ENCODE measurements around the gene SLC25A28.

SLC25A28 gene

DNA sequence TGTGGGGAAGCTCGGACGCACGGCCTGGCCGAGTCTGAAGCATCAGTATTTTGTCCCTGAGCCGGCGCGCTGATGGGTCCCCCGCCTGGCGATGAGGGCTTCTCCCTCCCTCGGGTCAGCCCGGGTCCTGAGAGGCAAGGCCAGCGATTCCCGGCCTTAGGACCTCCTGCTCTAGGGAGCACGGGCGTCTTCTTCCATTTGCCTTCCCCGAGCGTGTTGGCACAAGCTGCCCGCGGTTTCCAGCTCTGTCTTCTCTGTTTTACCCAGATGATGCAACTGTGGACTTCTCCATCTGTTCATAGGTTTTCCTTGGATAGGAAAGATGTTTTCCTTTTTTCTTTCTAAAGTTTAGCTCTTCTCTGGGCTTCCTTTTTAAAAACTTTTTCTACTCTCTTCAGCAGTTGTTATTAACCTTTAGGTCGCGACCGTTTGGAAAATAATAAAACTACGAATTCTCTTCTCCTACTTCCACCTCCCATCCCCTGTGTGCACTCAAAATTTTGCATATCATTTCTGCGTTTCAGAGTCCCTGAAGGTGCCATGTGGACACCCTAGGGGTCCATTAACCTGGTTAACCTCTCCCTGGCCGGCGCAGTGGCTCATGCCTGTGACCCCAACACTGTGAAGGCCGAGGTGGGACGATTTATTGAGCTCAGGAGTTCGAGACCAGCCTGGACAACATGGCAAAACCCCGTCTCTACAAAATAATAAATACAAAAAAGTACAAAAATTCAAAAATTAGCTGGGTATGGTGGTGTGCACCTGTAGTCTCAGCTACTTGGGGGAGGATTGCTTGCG is 1.4 kb upstream of the SLC25A28 start:
- TF ChIP-seq, protein P1, sequence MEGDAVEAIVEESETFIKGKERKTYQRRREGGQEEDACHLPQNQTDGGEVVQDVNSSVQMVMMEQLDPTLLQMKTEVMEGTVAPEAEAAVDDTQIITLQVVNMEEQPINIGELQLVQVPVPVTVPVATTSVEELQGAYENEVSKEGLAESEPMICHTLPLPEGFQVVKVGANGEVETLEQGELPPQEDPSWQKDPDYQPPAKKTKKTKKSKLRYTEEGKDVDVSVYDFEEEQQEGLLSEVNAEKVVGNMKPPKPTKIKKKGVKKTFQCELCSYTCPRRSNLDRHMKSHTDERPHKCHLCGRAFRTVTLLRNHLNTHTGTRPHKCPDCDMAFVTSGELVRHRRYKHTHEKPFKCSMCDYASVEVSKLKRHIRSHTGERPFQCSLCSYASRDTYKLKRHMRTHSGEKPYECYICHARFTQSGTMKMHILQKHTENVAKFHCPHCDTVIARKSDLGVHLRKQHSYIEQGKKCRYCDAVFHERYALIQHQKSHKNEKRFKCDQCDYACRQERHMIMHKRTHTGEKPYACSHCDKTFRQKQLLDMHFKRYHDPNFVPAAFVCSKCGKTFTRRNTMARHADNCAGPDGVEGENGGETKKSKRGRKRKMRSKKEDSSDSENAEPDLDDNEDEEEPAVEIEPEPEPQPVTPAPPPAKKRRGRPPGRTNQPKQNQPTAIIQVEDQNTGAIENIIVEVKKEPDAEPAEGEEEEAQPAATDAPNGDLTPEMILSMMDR (IDR thresholded peaks at IDR 0.05) = no peak
- no peaks in the 10 kb centered on the region for H3K9me3 ChIP-seq
- H3K4me3 ChIP-seq (ENCODE audit: low read depth in 1 of 2, low read length in 1 of 2) = peak overlapping the region; percentile 74 to 92
- H3K36me3 ChIP-seq = no peaks in the 10 kb centered on the region
- no peaks in the 10 kb centered on the region for H3K27me3 ChIP-seq
- H3K27ac ChIP-seq = peak overlapping the region; percentile 97
- H3K4me1 ChIP-seq (ENCODE audit: control insufficient read depth in 1 of 2, insufficient read depth in 1 of 2, low read depth in 1 of 2, low read length in 1 of 2) = peaks cover 34 to 44% of the 10 kb centered on the region in 2 experiments

DNA sequence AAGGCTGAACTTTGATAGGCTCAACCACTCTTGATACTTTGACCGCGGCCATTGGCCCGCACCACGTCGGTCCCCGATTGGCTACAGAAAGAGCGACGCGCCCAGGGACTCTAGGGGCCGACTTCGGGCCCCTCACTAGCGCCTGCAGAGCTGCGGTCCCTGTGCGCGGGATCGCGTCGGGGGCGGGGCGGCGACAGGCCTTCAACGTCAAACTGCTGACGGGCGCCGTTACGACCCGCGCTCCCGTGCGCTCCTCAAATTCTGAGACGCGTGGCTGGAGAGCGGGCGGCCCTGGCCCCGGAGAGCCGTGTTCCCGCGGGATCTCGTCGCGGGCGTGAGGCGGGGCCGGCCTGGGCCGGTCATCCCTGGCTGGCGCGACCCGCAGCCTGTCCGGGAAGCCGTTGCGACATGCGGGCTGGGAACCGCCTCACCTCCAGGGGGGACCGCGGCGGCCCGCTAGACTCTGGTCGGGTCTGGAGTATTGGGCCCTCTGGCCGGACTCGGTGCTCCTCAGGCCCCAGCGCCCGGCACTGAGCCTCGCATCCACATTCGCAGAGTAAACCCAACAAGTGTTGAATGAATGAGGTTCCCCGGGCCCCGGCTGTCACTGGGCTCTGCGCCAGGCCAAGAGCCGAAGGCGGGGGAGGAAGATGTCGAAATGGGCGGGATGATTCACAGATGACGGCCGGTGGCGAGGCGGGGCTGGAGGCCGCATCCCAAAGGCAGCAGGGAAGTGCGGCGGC is 643 bp upstream of the SLC25A28 start:
- Histone ChIP-seq H3K27ac (peak overlapping the region; percentile 97), H3K36me3 (no peaks in the 10 kb centered on the region), H3K4me3 (ENCODE audit: low read depth in 1 of 2, low read length in 1 of 2) (peak overlapping the region; percentile 74 to 92), H3K27me3 (no peaks in the 10 kb centered on the region), H3K4me1 (ENCODE audit: control insufficient read depth in 1 of 2, insufficient read depth in 1 of 2, low read depth in 1 of 2, low read length in 1 of 2) (peaks cover 34 to 44% of the 10 kb centered on the region in 2 experiments), H3K9me3 (no peaks in the 10 kb centered on the region)
- TF ChIP-seq, protein P1 (IDR thresholded peaks at IDR 0.05) = no peak

DNA sequence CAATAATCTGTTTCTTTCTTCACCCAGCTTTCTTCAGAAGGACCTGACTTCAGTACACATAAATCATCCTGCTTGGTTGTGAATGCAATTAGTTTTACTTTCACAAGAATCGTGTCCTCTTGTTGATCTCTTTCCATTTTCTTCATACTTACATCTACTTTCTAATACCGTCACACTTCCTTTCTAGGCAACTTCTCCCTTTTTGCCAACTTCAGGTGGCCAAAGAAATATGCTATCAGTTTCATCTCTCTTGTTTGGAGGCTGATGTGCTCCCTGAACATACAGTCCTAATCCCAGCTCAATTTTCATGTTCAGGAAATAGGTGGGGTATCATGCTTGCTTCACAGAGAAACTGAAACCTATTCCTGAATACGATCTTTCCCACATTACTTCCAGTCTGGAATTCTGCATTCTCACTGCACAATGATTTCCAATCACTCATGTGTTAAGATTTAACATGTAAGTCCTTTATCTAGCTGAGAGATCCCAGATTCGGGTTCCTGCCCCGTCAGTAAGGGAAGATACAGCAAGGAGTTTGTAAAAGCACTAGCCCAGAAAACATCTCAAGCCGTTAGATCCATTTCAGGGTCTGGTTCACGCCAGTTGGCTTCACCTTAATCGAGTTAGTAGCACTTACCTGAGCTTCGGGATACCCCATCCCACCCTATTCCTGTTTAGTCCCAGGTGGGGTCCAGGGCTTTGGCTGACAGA is 994 bp downstream of the SLC25A28 start:
- no peaks in the 10 kb centered on the region for H3K27me3 ChIP-seq
- H3K4me3 ChIP-seq (ENCODE audit: low read depth in 1 of 2, low read length in 1 of 2) = peak overlapping the region; percentile 74 to 92
- peak overlapping the region; percentile 97 for H3K27ac ChIP-seq
- TF ChIP-seq, protein P1 (IDR thresholded peaks at IDR 0.05) = no peak
- H3K4me1 ChIP-seq (ENCODE audit: control insufficient read depth in 1 of 2, insufficient read depth in 1 of 2, low read depth in 1 of 2, low read length in 1 of 2) = peaks cover 34 to 45% of the 10 kb centered on the region in 2 experiments
- H3K36me3 ChIP-seq = no peaks in the 10 kb centered on the region
- H3K9me3 ChIP-seq = no peaks in the 10 kb centered on the region

DNA sequence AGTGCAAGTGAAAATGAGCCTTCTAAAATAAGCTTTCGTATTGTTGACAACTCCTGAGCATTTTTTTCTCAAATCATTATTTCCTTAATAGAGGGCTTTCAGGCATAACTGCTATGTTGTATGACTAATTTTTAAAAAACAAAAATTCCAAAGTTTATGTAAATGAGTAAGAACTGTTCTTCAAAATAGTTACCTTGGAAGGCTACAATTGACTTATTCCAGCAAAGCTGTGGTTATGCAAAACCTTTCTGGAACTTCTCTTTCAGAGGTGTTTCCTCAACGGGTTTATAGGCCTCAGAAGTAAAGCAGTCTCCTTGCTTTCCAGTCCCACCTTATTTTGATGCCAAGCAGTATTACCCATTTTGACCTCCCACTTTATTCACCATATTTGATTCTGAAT is 2.5 kb downstream of the SLC25A28 start:
- Histone ChIP-seq H3K36me3 (peaks cover 11% of the 10 kb centered on the region), H3K4me3 (ENCODE audit: low read depth in 1 of 2, low read length in 1 of 2) (no peak overlapping the region), H3K27me3 (no peaks in the 10 kb centered on the region), H3K9me3 (no peaks in the 10 kb centered on the region), H3K4me1 (ENCODE audit: control insufficient read depth in 1 of 2, insufficient read depth in 1 of 2, low read depth in 1 of 2, low read length in 1 of 2) (peaks cover 39 to 61% of the 10 kb centered on the region in 2 experiments), H3K27ac (peak overlapping the region; percentile 97)
- TF ChIP-seq, protein P1 (IDR thresholded peaks at IDR 0.05) = no peak

DNA sequence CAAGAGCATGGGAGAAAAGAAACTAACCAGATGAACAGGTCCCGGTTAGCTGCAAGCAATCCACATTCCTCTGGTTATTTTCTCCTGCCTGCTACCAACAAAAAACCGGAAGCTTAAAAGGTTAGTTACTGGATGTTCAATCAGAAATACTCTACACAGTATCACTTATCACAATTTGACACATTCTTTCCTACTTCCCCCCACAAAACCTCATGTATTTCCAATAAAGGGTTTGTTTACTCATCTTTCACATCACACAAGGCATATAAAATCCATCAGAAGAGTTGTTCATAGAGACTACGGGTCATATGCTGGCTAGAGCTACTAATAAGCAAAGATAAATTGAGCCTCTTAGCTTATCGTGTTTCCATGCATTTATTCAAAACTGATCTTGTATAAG is 4.8 kb downstream of the SLC25A28 start:
- H3K4me1 ChIP-seq (ENCODE audit: control insufficient read depth in 1 of 2, insufficient read depth in 1 of 2, low read depth in 1 of 2, low read length in 1 of 2) = peaks cover 54 to 65% of the 10 kb centered on the region in 2 experiments
- no peak overlapping the region for H3K27ac ChIP-seq
- no peaks in the 10 kb centered on the region for H3K27me3 ChIP-seq
- no peak overlapping the region for H3K4me3 ChIP-seq (ENCODE audit: low read depth in 1 of 2, low read length in 1 of 2)
- H3K36me3 ChIP-seq = peaks cover 20% of the 10 kb centered on the region
- H3K9me3 ChIP-seq = no peaks in the 10 kb centered on the region
- TF ChIP-seq, protein P1 (IDR thresholded peaks at IDR 0.05) = no peak
